HL-60 (cell line): ENCODE results near the gene LRRC38.

Experiments used
- GABPA ChIP-seq: IDR thresholded peaks from 2 replicates; pipeline ENCODE4 v1.6.1; 2012; ENCODE audit warnings: low read depth
- POLR2AphosphoS5 ChIP-seq: IDR thresholded peaks from 2 replicates; pipeline ENCODE4 v1.6.1; 2012; ENCODE audit warnings: low read depth
- SPI1 ChIP-seq: IDR thresholded peaks from 2 replicates; pipeline ENCODE4 v1.6.1; 2012; ENCODE audit warnings: low read depth, mild to moderate bottlenecking, borderline replicate concordance
- TF ChIP-seq, protein P1 (sequence below): IDR thresholded peaks from one replicate; pipeline ENCODE4 v1.5.1; 2011; ENCODE audit warnings: low read length, control low read depth, inconsistent platforms; ENCODE audit not compliant: insufficient read depth

DNA sequence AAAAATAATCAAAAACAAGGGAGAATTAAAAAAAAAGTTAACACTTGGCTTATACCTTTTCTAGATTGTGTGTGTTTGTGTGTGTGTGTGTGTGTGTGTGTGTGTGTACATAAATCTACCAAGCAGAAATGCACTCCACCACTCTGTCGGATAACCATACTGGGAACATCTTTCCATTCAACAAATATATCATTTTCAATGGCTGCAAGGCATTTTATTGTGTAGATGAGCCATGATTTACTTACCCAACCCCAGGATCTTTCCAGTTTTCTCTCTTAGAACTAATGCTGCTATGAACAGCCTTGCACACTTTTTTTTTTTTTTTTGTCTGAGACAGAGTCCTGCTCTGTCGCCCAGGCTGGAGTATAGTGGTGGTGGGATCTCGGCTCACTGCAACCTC, 25.8 kb downstream of the LRRC38 start:
- TF ChIP-seq GABPA (no peak), SPI1 (no peak), POLR2AphosphoS5 (no peak)
- TF ChIP-seq, protein P1, sequence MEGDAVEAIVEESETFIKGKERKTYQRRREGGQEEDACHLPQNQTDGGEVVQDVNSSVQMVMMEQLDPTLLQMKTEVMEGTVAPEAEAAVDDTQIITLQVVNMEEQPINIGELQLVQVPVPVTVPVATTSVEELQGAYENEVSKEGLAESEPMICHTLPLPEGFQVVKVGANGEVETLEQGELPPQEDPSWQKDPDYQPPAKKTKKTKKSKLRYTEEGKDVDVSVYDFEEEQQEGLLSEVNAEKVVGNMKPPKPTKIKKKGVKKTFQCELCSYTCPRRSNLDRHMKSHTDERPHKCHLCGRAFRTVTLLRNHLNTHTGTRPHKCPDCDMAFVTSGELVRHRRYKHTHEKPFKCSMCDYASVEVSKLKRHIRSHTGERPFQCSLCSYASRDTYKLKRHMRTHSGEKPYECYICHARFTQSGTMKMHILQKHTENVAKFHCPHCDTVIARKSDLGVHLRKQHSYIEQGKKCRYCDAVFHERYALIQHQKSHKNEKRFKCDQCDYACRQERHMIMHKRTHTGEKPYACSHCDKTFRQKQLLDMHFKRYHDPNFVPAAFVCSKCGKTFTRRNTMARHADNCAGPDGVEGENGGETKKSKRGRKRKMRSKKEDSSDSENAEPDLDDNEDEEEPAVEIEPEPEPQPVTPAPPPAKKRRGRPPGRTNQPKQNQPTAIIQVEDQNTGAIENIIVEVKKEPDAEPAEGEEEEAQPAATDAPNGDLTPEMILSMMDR = no peak
